CD14-positive monocyte (primary cell): Measurements from ENCODE around the gene TMEM250. TPM values are rescaled to one million over a fixed set of nuclear protein-coding genes. Genes with fewer than 3 reads are reported as not detected.

Source experiments
- DNase-seq, 3 donors: peaks; one replicate each; pipeline ENCODE4 v3.0.0-alpha.2; 2011 to 2022
- H2AFZ ChIP-seq: 2 replicates; pipeline ENCODE4 v1.6.0; 2012; ENCODE audit warnings: mild to moderate bottlenecking, low read depth, low read length, inconsistent platforms; ENCODE audit not compliant: insufficient read depth, poor library complexity, severe bottlenecking
- H3K27ac ChIP-seq, 2 donors: 1 replicate in 1 of 2; 2 replicates in 1 of 2; pipeline ENCODE4 v1.5.1; 2012 to 2013; ENCODE audit warnings: low read length in 2 of 2, control low read depth in 1 of 2, inconsistent platforms in 1 of 2, low read depth in 1 of 2, mild to moderate bottlenecking in 1 of 2
- H3K27me3 ChIP-seq, 2 donors: one replicate each; pipeline versions ENCODE4 v1.6.0 to v1.6.1; 2011 to 2013; ENCODE audit warnings: low read length in 2 of 2; ENCODE audit not compliant: control insufficient read depth in 2 of 2, insufficient read depth in 2 of 2
- H3K36me3 ChIP-seq, 2 donors: replicated peaks in 1 of 2; 1 replicate in 1 of 2; 2 replicates in 1 of 2; pipeline versions ENCODE4 v1.5.1 to v1.6.1; 2012 to 2013; ENCODE audit warnings: low read length in 2 of 2, control low read depth in 1 of 2, inconsistent platforms in 1 of 2, mild to moderate bottlenecking in 1 of 2; ENCODE audit not compliant: insufficient read depth in 2 of 2, control insufficient read depth in 1 of 2
- H3K4me1 ChIP-seq, 2 donors: 1 replicate in 1 of 2; 2 replicates in 1 of 2; pipeline versions ENCODE4 v1.5.1 to v1.6.1; 2012 to 2013; ENCODE audit warnings: low read length in 2 of 2, control low read depth in 1 of 2, inconsistent platforms in 1 of 2, mild to moderate bottlenecking in 1 of 2, moderate library complexity in 1 of 2; ENCODE audit not compliant: insufficient read depth in 2 of 2, control insufficient read depth in 1 of 2
- H3K4me2 ChIP-seq: replicated peaks from 2 replicates; pipeline ENCODE3; 2012; ENCODE audit warnings: low read length, moderate library complexity, mild to moderate bottlenecking; ENCODE audit not compliant: poor library complexity, severe bottlenecking; ENCODE audit errors: extremely low read depth
- H3K4me3 ChIP-seq, 3 experiments: fragments of 200-600 bp in 1 of 3; sonication (generic) in 1 of 3; replicated peaks in 1 of 3; 1 replicate in 2 of 3; 2 replicates in 1 of 3; pipeline ENCODE4 v1.5.1; 2011 to 2013; ENCODE audit warnings: low read length in 3 of 3, mild to moderate bottlenecking in 3 of 3, control low read depth in 2 of 3, low read depth in 2 of 3, inconsistent platforms in 1 of 3, moderate library complexity in 1 of 3
- H3K79me2 ChIP-seq: 2 replicates; pipeline ENCODE4 v1.6.0; 2012; ENCODE audit warnings: mild to moderate bottlenecking, control low read depth, inconsistent platforms, low read length, moderate library complexity; ENCODE audit not compliant: insufficient read depth
- H3K9ac ChIP-seq: 2 replicates; pipeline ENCODE4 v1.6.0; 2017; ENCODE audit warnings: low read length, mild to moderate bottlenecking; ENCODE audit not compliant: insufficient read depth, poor library complexity, severe bottlenecking
- H3K9me3 ChIP-seq, 2 donors: replicated peaks in 1 of 2; 1 replicate in 1 of 2; 2 replicates in 1 of 2; pipeline versions ENCODE4 v1.5.1 to v1.6.1; 2012 to 2013; ENCODE audit warnings: low read length in 2 of 2, control low read depth in 1 of 2; ENCODE audit not compliant: control insufficient read depth in 1 of 2, insufficient read depth in 1 of 2
- H4K20me1 ChIP-seq: 2 replicates; pipeline ENCODE4 v1.6.0; 2012; ENCODE audit warnings: mild to moderate bottlenecking, low read length, control low read depth, moderate library complexity; ENCODE audit not compliant: insufficient read depth
- H3K27ac Mint-ChIP-seq, 7 donors: one replicate each; pipeline ENCODE4 v1.8.0; 2020; ENCODE audit warnings: mild to moderate bottlenecking in 7 of 7, mixed read lengths in 7 of 7, moderate library complexity in 6 of 7, inconsistent platforms in 2 of 7
- H3K27me3 Mint-ChIP-seq, 3 donors: one replicate each; pipeline ENCODE4 v1.8.0; 2021 to 2022; ENCODE audit warnings: low read depth in 3 of 3, mild to moderate bottlenecking in 3 of 3, mixed read lengths in 3 of 3, moderate library complexity in 3 of 3, inconsistent platforms in 1 of 3
- H3K36me3 Mint-ChIP-seq, 2 donors: one replicate each; pipeline ENCODE4 v1.8.0; 2020; ENCODE audit warnings: mixed read lengths in 2 of 2, inconsistent platforms in 1 of 2, mild to moderate bottlenecking in 1 of 2
- H3K4me1 Mint-ChIP-seq: one replicate; pipeline ENCODE4 v1.8.0; 2020; ENCODE audit warnings: mild to moderate bottlenecking, mixed read lengths
- H3K4me3 Mint-ChIP-seq, 2 donors: one replicate each; pipeline ENCODE4 v1.8.0; 2020; ENCODE audit warnings: mild to moderate bottlenecking in 2 of 2, mixed read lengths in 2 of 2, moderate library complexity in 1 of 2
- H3K9me3 Mint-ChIP-seq, 7 donors: one replicate each; pipeline ENCODE4 v1.8.0; 2020 to 2022; ENCODE audit warnings: mixed read lengths in 7 of 7, mild to moderate bottlenecking in 6 of 7, moderate library complexity in 6 of 7, inconsistent platforms in 2 of 7
- CTCF ChIP-seq: fragments of 200-600 bp; IDR thresholded peaks from one replicate; pipeline ENCODE4 v1.8.0; 2022; ENCODE audit warnings: antibody characterized with exemption, mild to moderate bottlenecking
- WGBS: methylation state at CpG from one replicate; pipeline ENCODE4 v1.1.5; 2013; ENCODE audit warnings: missing lambda C conversion rate; ENCODE audit not compliant: insufficient coverage; 5-methylcytosine and 5-hydroxymethylcytosine counted together
- intact Hi-C, 2 donors: fragments of 100-400 bp; cut with micrococcal nuclease; formaldehyde crosslinking; loops; one replicate each; pipeline versions ENCODE4 v1.15.0 to v1.15.1; 2023
- polyA plus RNA-seq, 3 donors: library from polyadenylated mRNA; depleted of rRNA in 1 of 3; unstranded in 2 of 3; stranded (reverse) in 1 of 3; fragments of 300-500 nt in 2 of 3; fragments of >200 nt in 1 of 3; fragmentation: Illumina TruSeq in 2 of 3; gene quantifications; 1 replicate in 2 of 3; 2 replicates in 1 of 3; pipeline ENCODE4 v1.2.3, GENCODE V29; 2012 to 2021

TMEM250 gene
- polyA plus RNA-seq, 3 donors = 11.0 to 38.0 (median 30.9) TPM

GRCh38 chr9:136148766-136149165 lies 30.1 kb upstream of the TMEM250 start:
- Mint-ChIP-seq H3K27me3 (peaks cover 0 to 13% (median 6%) of the 10 kb centered on the region in 3 donors), H3K36me3 (no peaks in the 10 kb centered on the region), H3K4me1 (no peaks in the 10 kb centered on the region), H3K9me3 (peaks cover 0 to 2% (median 0%) of the 10 kb centered on the region in 7 donors), H3K4me3 (no peak overlapping the region), H3K27ac (no peak overlapping the region)
- no peak overlapping the region for H3K27ac ChIP-seq
- H4K20me1 ChIP-seq = no peaks in the 10 kb centered on the region
- no peaks in the 10 kb centered on the region for H3K4me1 ChIP-seq
- DNase-seq = no peak
- no peak overlapping the region for H3K4me3 ChIP-seq
- H3K27me3 ChIP-seq = peaks cover 0 to 4% of the 10 kb centered on the region in 2 donors
- no peak overlapping the region for H3K4me2 ChIP-seq
- 95% methylated on average over 13 of the region's 14 CpGs for WGBS
- intact Hi-C loops = no loop called here
- H3K9me3 ChIP-seq = no peaks in the 10 kb centered on the region
- no peaks in the 10 kb centered on the region for H3K79me2 ChIP-seq
- H3K36me3 ChIP-seq = no peaks in the 10 kb centered on the region
- TF ChIP-seq CTCF = no peak
- H2AFZ ChIP-seq = no peak overlapping the region
- no peak overlapping the region for H3K9ac ChIP-seq

- H3K27me3 Mint-ChIP-seq = peaks cover 0 to 16% (median 7%) of the 10 kb centered on the region in 3 donors
- no peak overlapping the region for H3K9ac ChIP-seq
- H4K20me1 ChIP-seq = no peaks in the 10 kb centered on the region
These were observed 29.4 kb upstream of the TMEM250 start for GRCh38 chr9:136147890-136148714.

More at GRCh38 chr9:136147890-136148714, 29.4 kb upstream of the TMEM250 start:
- no peaks in the 10 kb centered on the region for H3K9me3 ChIP-seq
- 47% methylated on average over 33 of the region's 35 CpGs for WGBS
- no peak for DNase-seq
- H3K36me3 Mint-ChIP-seq = no peaks in the 10 kb centered on the region
- H3K4me3 Mint-ChIP-seq = no peak overlapping the region
- H3K27ac Mint-ChIP-seq = peak overlapping the region in 1 of 7 donors; percentile 57
- H3K36me3 ChIP-seq = no peaks in the 10 kb centered on the region
- intact Hi-C loops = no loop called here
- no peak overlapping the region for H3K4me2 ChIP-seq
- no peaks in the 10 kb centered on the region for H3K4me1 Mint-ChIP-seq
- H3K4me1 ChIP-seq = no peaks in the 10 kb centered on the region
- no peak overlapping the region for H2AFZ ChIP-seq
- H3K4me3 ChIP-seq = no peak overlapping the region
- peaks cover 0 to 4% of the 10 kb centered on the region in 2 donors for H3K27me3 ChIP-seq
- H3K9me3 Mint-ChIP-seq = peaks cover 0 to 2% (median 0%) of the 10 kb centered on the region in 7 donors
- no peak for TF ChIP-seq CTCF
- no peaks in the 10 kb centered on the region for H3K79me2 ChIP-seq
- no peak overlapping the region for H3K27ac ChIP-seq
